ENCODE measurements around the gene MESP1. TPM values are rescaled to one million over a fixed set of nuclear protein-coding genes. Genes with fewer than 3 reads are reported as not detected.

MESP1 gene
- total and polyA plus RNA-seq, 2 of the 8 experiments (the other 6 are each of a cell fraction or from before 2014, with no cell fraction given): 0.15 to 0.23 TPM

DNA sequence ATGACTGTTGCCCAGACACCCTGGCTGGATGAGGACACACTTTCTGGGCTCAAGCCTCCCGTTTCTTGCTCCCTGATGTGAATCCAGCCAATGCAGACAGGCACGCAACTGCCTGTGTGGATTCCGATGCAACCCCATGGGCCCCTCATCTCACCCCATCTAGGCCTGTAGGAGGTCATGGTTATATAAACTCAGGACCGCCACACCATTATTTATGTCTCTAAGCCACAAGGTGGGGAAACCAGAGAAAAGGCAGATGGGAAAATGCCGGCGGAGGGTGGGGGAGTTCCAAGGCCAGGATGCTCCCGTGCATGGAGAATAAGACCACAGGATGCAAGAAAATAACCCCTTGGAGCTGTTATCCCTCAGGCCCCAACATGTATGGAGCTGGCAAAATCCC, 2.0 kb downstream of the MESP1 start (continued):
- TF ChIP-seq, protein P1, sequence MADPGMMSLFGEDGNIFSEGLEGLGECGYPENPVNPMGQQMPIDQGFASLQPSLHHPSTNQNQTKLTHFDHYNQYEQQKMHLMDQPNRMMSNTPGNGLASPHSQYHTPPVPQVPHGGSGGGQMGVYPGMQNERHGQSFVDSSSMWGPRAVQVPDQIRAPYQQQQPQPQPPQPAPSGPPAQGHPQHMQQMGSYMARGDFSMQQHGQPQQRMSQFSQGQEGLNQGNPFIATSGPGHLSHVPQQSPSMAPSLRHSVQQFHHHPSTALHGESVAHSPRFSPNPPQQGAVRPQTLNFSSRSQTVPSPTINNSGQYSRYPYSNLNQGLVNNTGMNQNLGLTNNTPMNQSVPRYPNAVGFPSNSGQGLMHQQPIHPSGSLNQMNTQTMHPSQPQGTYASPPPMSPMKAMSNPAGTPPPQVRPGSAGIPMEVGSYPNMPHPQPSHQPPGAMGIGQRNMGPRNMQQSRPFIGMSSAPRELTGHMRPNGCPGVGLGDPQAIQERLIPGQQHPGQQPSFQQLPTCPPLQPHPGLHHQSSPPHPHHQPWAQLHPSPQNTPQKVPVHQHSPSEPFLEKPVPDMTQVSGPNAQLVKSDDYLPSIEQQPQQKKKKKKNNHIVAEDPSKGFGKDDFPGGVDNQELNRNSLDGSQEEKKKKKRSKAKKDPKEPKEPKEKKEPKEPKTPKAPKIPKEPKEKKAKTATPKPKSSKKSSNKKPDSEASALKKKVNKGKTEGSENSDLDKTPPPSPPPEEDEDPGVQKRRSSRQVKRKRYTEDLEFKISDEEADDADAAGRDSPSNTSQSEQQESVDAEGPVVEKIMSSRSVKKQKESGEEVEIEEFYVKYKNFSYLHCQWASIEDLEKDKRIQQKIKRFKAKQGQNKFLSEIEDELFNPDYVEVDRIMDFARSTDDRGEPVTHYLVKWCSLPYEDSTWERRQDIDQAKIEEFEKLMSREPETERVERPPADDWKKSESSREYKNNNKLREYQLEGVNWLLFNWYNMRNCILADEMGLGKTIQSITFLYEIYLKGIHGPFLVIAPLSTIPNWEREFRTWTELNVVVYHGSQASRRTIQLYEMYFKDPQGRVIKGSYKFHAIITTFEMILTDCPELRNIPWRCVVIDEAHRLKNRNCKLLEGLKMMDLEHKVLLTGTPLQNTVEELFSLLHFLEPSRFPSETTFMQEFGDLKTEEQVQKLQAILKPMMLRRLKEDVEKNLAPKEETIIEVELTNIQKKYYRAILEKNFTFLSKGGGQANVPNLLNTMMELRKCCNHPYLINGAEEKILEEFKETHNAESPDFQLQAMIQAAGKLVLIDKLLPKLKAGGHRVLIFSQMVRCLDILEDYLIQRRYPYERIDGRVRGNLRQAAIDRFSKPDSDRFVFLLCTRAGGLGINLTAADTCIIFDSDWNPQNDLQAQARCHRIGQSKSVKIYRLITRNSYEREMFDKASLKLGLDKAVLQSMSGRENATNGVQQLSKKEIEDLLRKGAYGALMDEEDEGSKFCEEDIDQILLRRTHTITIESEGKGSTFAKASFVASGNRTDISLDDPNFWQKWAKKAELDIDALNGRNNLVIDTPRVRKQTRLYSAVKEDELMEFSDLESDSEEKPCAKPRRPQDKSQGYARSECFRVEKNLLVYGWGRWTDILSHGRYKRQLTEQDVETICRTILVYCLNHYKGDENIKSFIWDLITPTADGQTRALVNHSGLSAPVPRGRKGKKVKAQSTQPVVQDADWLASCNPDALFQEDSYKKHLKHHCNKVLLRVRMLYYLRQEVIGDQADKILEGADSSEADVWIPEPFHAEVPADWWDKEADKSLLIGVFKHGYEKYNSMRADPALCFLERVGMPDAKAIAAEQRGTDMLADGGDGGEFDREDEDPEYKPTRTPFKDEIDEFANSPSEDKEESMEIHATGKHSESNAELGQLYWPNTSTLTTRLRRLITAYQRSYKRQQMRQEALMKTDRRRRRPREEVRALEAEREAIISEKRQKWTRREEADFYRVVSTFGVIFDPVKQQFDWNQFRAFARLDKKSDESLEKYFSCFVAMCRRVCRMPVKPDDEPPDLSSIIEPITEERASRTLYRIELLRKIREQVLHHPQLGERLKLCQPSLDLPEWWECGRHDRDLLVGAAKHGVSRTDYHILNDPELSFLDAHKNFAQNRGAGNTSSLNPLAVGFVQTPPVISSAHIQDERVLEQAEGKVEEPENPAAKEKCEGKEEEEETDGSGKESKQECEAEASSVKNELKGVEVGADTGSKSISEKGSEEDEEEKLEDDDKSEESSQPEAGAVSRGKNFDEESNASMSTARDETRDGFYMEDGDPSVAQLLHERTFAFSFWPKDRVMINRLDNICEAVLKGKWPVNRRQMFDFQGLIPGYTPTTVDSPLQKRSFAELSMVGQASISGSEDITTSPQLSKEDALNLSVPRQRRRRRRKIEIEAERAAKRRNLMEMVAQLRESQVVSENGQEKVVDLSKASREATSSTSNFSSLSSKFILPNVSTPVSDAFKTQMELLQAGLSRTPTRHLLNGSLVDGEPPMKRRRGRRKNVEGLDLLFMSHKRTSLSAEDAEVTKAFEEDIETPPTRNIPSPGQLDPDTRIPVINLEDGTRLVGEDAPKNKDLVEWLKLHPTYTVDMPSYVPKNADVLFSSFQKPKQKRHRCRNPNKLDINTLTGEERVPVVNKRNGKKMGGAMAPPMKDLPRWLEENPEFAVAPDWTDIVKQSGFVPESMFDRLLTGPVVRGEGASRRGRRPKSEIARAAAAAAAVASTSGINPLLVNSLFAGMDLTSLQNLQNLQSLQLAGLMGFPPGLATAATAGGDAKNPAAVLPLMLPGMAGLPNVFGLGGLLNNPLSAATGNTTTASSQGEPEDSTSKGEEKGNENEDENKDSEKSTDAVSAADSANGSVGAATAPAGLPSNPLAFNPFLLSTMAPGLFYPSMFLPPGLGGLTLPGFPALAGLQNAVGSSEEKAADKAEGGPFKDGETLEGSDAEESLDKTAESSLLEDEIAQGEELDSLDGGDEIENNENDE (IDR thresholded peaks at IDR 0.05; ENCODE audit: insufficient replicate concordance, low read length): no peak
- no peak for TF ChIP-seq ATF3 (IDR thresholded peaks at IDR 0.05; ENCODE audit: insufficient read depth, low read depth, low read length)
- TF ChIP-seq, protein P2, sequence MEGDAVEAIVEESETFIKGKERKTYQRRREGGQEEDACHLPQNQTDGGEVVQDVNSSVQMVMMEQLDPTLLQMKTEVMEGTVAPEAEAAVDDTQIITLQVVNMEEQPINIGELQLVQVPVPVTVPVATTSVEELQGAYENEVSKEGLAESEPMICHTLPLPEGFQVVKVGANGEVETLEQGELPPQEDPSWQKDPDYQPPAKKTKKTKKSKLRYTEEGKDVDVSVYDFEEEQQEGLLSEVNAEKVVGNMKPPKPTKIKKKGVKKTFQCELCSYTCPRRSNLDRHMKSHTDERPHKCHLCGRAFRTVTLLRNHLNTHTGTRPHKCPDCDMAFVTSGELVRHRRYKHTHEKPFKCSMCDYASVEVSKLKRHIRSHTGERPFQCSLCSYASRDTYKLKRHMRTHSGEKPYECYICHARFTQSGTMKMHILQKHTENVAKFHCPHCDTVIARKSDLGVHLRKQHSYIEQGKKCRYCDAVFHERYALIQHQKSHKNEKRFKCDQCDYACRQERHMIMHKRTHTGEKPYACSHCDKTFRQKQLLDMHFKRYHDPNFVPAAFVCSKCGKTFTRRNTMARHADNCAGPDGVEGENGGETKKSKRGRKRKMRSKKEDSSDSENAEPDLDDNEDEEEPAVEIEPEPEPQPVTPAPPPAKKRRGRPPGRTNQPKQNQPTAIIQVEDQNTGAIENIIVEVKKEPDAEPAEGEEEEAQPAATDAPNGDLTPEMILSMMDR (IDR thresholded peaks at IDR 0.05; ENCODE audit: control extremely low read depth in 1 of 3, insufficient read depth in 1 of 3, low read depth in 1 of 3, low read length in 3 of 3): no peak
- TF ChIP-seq RBBP5 (IDR thresholded peaks at IDR 0.05; ENCODE audit: borderline replicate concordance, low read depth, low read length): no peak
- no peak for TF ChIP-seq ASH2L (IDR thresholded peaks at IDR 0.05; ENCODE audit: low read length)
- no peak for TF ChIP-seq BACH1 (IDR thresholded peaks at IDR 0.05; ENCODE audit: low read length)
- TF ChIP-seq SP1 (IDR thresholded peaks at IDR 0.05; ENCODE audit: low read depth, low read length): no peak
